G401 (cell line): Measurements from ENCODE around the gene IQCM. TPM values are rescaled to one million over a fixed set of nuclear protein-coding genes. Genes with fewer than 3 reads are reported as not detected.

Source experiments
- DNase-seq: peaks from one replicate; pipeline ENCODE4 v3.0.0-alpha.2; 2015; ENCODE audit warnings: low spot score
- in situ Hi-C: cut with HindIII; loops from 2 replicates; pipeline ENCODE4 v1.10.0; 2016; ENCODE audit warnings: low sequenced_read_pairs, mixed read lengths
- total RNA-seq: library from RNA; depleted of rRNA; stranded (reverse); fragments of >200 nt; shearing (Covaris generic); gene quantifications from 2 replicates; pipeline ENCODE4 v1.2.3, GENCODE V29; 2014

Gene IQCM
- total RNA-seq, 1 experiment from 2014 or later = not detected

DNA sequence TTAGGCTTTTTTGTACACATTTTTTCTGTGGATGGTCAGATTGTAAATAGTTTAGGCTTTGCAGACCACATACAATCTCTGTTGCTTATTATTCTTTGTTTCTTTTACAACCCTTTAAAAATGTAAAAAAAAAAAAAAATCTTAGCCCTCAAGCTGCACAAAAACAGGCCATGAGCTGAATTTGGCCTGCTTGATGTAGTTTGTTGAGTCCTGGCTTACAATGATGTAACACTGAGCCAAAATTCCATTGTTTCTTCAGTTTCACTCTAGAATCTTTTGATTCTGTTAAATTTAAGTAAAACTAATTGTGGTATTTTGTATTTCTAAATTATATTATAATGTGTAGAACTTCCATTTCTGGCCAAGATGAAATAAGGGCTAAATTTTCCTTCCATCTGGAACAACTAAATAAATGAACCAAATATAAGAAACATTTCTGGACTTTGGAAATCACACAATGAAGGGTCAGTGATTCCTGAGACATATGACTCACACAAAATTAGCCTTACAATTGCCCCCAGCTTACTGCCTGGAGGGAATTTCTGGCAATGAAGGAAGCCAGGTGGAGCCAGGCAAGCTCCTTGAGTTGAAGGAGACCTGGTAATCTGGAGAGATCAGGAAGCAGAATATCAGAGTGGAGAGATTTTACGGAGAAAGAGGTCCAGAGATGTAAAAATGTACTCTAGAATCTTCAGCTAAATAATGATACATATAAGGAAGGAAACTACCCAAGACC lies 29.8 kb downstream of the IQCM start:
- DNase-seq = no peak
- in situ Hi-C loops = no loop called here

DNA sequence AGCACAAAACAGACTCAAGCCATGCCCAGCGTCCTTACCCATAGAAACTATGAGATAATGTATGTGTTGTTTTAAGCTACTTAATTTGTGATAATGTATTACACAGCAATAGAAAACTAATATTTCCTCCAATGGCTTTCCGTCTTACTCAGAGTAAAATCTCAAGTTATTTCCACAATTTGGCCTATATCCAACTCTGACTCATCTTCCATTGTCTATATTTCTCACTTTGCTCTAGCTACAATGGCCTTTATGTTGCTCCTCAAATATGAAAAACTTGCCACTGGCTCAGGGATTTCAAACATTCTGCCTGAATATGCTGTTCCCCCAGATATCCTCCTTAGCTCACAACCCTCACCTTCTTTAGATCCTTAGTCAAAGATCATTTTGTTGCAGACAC lies 31.6 kb downstream of the IQCM start:
- DNase-seq = no peak
- in situ Hi-C loops = no loop called here

DNA sequence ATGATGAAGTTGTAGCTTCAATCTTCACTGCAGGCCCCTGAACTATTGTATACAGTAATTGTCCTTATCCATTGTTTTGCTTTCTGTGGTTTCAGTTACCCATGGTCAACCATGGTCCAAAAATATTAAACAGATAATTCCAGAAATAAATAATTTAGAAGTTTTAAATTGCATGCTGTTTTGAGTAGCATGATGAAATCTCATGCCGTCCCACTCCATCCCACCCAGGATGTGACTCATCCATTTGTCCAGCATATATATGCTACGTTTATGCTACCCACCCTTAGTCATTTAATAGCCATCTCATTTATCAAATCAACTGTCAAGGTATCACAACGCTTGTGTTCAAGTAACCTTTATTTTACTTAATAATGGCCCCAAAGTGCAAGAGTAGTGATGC lies 34.5 kb downstream of the IQCM start:
- DNase-seq = no peak
- in situ Hi-C loops = no loop called here

DNA sequence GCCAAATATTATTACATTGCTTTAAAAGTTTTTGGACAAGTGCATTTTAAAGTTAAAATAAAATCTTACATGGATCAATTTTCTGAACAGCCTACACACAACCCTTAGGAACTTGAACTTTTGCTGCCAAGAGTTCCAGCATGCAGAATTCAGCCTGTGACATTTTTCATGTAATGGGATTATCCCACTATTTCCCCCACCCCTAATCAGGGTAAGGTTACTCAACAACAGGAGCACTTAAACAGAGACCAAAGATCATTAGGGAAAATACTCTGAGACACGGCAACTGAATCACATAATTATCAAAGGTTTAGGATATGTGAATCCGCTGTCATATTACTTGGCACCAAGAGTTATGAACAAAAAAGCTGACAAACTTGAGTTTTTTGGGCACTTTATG lies 47.2 kb downstream of the IQCM start:
- no peak for DNase-seq
- in situ Hi-C loops = no loop called here

DNA sequence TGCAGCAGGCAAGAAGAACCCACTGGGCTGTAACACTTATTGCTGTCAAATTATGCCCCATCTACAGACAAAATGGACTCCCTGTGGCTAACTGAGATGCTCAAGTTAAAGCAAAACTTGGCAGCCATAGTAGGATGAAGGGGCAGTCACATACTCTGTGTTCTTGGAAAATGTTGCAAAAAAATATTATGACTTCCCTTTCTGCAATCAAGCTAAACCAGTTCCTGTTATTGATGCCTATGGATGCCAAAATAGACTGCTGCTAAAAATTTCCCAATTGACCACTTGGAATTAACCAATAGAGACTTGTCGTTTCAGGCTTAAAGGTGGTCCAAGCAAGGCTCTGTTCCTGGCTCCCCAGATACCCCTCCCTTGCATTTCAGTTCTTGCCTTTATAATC lies 49.5 kb downstream of the IQCM start:
- no peak for DNase-seq
- in situ Hi-C loops = no loop called here

DNA sequence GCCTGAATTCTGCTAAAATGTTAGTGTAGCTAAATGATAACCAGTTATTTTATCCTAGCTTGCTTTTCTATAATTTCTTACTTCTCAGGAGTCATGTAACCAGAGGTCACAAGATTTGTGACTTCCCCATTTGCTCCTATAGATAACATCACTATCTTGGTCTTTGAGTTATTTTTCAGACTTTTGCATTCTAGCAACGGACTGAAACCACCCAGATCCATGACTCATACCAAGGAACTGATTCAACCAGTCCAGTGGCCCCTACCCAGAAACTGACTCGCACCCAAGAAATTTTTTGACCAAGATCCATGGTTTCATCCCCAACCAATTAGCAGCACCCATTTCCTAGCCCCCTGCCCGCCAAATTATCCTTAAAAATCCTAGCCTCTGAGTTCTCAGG lies 50.0 kb downstream of the IQCM start:
- in situ Hi-C loops = no loop called here
- no peak for DNase-seq

DNA sequence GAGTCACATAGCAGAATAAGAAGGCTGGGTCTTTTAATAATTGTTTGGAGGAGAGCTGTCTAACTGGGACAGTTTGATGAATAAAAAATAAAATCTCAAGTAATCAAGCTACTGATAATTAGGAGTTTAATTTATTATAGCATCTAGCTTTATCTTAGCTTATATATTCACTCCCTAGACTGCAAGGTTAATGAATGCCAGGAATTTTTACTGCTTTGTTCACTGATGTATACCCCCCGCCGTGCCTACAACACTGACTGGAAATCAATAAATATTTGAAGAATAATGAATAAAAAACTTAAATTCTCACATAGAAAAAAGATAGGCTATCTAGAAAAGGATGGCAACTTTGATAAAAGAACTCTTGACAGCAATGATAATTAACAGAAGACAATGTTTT lies 59.7 kb downstream of the IQCM start:
- no peak for DNase-seq
- in situ Hi-C loops = no loop called here

DNA sequence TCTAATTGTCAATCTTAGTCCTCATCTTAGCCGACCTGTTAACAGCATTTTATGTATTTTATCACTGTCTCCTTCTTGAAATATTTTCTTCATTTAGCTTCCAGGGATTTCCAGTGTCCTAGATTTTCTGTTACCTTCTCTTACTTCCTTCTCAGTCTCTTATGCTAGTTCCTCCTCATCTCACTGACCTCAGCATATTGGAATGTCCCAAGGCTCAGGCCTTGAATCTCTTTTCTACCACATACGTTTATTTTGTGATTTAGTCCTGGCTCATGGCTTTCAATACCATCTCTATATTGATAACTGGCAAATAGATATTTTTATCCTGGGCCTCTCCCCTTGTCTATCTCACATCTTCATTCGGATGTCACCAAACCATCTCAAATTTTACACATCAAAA lies 61.1 kb downstream of the IQCM start:
- in situ Hi-C loops = no loop called here
- no peak for DNase-seq

DNA sequence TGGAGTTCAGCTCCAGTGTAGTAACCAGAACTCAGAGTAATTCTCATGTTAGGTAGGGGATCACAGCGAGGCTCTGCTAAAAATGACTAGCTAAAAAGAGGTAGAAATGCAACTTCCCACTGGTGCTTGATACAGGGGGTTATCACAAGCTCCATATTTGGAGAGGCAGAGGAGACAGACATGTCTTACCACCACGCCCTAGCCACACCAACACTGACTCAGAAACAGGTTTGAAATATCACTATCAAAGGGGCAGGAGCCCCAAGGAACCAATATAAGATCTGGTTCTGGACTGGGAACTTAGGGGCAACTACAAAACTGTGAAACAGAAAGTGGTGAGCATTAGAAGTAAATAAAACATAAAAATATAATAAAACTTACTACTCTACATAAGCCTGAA lies 62.9 kb downstream of the IQCM start:
- DNase-seq = no peak
- in situ Hi-C loops = no loop called here

DNA sequence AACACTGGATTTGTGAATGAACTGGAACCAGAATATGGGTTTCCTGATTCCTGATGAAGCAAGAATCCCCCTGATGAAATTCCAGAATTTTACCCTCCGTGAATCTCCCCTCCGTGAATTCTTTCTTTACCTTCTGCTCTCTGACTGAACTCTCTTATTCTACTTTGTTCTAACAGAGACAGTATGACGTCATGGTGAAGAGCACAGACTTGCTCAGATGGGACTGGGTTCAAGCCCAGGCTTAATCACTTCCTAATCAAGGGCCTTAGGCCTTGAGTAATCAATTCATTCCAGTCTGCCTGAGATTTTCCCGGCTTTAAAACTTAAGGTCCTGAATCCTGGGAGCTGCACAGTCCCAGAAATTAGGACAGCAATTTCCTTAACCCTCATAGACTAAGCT lies 64.5 kb downstream of the IQCM start:
- in situ Hi-C loops = no loop called here

DNA sequence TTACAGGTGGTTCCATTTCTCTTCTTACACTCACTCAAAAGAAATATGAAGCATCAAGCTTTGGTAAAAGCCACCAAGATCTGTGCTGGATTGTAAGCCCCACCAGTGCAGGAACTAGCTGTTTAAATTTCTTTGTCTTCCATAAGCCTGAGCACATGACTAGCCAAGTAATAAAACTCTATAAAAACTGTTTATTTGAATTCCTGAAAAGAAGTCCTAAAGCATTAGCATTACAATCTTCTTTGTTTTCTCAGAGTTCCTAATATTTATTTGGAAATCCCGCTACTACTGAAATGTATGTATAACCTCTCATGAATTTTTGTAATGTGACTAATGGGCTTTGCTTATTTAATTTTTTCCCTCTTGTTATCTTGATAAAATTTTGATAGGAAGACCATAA lies 65.9 kb downstream of the IQCM start:
- no peak for DNase-seq
- in situ Hi-C loops = no loop called here

More for the DNA sequence above, 64.5 kb downstream of the IQCM start:
- no peak for DNase-seq

DNA sequence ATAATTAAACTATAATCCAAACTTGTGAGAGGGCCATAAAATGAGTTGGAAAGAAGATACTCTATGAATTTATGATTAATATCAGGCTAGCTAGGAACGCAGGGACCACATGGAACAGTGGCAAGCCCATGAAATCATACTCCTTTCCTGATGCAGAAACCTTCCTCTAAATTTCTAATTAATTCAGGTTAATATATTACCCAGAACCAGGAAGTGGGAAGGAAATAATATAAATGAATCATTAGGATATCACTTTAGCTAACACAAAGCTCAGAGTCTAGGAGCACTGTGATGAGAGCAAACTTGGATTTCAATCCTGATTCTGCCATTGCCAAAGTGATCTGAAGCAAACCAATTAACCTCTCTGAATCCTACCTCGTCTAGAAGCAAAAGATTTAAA lies 68.0 kb downstream of the IQCM start:
- in situ Hi-C loops = no loop called here

DNA sequence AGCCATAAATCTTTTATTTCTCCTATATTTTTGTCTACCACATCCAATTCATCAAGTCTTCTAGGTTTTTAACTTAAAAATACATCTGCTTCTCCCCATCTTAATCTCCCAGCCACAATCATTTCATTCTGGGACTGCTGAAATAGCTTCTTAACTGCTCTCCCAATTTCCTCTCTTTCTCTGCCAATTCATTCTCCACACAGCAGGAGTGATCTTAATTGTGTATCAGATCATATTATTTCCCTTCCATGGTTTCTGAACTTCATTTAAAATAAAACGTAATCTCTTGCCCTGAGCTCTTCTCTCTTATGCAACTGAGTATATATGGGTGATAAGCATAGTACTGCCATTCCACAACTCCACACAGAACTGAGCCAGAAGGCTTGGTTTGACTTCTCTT lies 69.4 kb downstream of the IQCM start:
- in situ Hi-C loops = no loop called here
- no peak for DNase-seq

More for the DNA sequence above, 68.0 kb downstream of the IQCM start:
- DNase-seq = no peak

DNA sequence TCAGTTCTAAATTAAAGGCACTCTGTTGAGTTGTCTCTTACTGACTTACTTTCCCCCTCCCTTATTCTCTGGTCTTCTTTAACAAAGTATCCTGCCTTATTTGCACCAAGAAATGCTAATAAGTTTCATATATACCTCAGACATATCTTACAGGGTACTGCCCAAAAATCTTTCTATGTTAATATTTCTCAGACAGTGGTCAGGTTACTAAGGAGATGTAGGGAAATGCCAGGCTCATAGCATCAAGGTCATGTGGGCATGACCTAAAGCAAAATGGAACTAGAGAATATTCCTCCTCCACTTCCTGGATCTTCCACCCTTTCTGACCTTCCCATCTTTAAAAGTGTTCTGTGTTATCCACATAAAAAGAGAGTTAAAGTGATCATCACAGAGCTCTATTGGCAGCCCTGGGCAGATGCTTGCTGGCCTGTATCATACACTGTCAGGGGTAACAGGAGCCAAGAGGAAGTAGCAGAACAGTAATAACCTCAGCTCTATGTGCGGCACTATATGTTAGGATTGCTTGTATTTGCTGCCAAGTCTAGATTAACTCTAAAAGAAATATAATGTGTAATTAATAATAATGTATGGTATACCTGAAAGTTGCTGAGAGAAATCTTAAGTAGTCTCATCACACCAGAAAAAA lies 74.3 kb downstream of the IQCM start:
- in situ Hi-C loops = no loop called here
- DNase-seq = no peak

DNA sequence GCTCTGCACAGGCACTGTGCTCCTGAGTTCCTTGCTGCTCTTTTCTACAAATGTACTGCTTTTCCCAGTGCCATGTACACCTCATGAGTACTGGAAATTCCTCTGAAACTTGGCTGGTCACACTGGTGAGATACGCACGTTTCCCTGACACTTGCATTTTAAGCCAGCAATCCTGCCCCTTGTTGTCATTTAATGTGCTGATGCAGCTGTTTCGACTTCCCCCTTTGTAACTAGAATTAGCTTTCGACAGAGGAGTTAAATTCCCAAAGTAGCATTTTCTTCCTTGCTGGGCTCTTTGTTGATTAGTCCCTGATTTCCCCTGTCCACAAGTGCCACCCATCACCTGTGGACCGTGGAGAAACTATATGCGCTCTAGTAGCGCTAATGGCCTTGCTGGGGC lies 77.5 kb downstream of the IQCM start:
- DNase-seq = no peak
- in situ Hi-C loops = no loop called here

DNA sequence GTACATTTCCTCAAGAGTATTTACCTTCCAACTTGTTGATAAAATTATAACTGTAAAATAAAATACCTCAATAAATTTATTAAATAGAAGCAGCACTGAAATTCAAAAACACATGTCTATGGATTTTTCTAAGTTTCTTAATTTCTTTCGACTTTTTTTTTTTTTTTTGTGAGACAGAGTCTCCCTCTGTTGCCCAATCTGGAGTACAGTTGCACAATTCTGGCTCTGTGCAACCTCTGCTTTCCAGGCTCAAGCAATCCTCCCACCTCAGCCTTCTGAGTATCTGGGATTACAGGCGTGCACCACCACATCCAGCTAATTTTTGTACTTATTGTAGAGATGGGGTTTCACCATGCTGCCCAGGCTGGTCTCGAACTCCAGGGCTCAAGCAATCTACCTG lies 79.8 kb downstream of the IQCM start:
- in situ Hi-C loops = no loop called here
- DNase-seq = no peak

DNA sequence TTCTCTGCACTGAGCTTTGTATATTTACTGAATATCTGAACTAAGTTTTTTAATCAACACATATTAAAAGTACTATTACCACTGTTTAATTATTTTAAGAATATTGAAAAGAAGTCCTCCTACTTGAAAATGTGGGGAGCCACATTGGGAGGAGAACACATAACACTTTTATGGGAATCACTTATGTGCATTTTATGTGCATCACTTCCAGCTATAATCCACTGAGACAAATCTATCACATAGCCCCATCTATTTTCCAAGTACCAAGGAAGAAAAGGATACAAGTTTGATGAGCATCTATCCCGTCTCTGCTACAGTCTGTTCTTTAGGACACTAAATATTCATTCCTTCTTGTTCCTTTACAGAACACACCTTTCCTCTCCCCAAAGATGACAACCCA lies 87.2 kb downstream of the IQCM start:
- DNase-seq = no peak
- in situ Hi-C loops = no loop called here

DNA sequence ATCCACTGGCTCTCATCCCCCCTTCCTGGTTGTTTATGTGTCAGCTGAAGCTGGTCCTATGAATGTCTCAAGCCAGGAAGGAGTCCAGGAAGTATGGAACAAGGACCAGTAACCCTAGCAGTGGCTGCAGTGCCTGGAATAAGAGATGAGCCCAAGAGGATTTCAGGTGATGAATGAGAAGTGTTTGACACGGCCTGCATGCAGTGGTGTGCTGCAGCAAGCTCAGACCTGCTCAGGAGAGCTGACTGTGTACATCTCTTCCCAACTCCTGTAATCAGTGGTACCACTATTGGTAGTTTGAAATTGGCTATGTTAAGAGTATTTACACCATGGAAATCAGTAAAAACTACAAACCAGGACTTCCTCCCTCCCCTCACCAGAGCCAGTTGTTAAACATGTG lies 88.0 kb downstream of the IQCM start:
- in situ Hi-C loops = no loop called here
- DNase-seq = no peak

DNA sequence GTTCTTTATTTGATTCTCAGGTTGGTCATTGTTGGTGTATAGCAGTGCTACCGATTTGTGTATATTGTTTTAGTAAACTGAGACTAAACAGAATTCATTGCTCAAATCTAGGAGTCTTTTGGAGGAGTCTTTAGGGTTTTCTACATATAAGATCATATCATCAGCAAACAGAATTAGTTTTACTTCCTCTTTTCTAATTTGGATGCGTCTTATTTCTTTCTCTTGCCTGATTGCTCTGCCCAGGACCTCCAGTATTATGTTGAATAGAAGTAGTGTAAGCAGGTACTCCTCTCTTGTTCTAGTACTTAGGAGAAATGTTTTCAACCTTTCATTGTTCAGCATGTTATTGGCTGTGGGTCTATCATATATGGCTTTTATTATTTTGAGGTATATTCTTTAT lies 92.6 kb downstream of the IQCM start:
- in situ Hi-C loops = no loop called here
- DNase-seq = no peak

DNA sequence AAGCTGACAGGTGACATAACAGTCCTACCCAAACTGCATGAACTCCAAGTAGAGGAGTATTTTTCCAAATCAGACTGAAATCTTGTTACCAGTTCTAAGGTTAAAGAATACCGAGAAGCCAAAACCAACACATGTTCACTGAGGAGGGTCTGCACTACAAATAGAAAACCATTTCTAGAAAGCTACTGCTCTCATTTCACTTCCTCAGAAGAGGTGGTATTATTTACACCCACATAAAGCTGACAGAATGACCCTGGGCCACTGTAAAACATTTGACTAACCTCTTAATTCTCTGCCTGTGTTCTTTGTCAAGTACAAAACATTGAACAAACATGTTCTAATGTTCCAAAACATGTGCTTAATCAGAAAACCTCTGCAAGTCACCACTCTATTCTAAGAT lies 95.8 kb downstream of the IQCM start:
- in situ Hi-C loops = no loop called here
- DNase-seq = no peak

DNA sequence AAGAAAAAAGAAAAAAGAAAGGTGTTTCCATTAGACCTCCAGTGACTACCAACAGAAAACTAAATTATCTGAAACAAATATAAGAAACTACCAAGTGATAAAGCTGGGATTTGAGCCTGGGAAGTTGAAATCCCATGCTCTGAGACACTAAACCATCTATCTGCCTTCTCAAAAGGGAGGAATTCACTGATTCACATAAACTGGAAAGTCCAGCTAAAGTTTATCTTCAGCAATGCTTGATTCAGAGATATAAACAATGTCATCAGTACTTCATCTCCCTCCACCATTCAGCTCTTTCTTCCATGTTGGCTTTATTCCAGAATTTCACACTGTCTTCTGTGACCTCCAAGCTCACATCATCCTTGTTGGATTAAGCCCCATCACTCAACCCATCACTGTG lies 96.3 kb downstream of the IQCM start:
- in situ Hi-C loops = no loop called here

More for the DNA sequence above, 96.3 kb downstream of the IQCM start:
- DNase-seq = no peak
